Ramos (cell line): Measurements from ENCODE around the gene IL15.
"Not testable (repeated sequence)": the region's sequence is repeated elsewhere in the genome, so short reads cannot be mapped to it uniquely, and the experiment has no call there.

Experiments used
- in situ Hi-C: fragments of 300-500 bp; cut with MboI; formaldehyde crosslinking; loops from one replicate; pipeline ENCODE4 v1.14.3; 2022; ENCODE audit warnings: low sequenced_read_pairs; ENCODE audit not compliant: unreplicated experiment

IL15 gene

DNA sequence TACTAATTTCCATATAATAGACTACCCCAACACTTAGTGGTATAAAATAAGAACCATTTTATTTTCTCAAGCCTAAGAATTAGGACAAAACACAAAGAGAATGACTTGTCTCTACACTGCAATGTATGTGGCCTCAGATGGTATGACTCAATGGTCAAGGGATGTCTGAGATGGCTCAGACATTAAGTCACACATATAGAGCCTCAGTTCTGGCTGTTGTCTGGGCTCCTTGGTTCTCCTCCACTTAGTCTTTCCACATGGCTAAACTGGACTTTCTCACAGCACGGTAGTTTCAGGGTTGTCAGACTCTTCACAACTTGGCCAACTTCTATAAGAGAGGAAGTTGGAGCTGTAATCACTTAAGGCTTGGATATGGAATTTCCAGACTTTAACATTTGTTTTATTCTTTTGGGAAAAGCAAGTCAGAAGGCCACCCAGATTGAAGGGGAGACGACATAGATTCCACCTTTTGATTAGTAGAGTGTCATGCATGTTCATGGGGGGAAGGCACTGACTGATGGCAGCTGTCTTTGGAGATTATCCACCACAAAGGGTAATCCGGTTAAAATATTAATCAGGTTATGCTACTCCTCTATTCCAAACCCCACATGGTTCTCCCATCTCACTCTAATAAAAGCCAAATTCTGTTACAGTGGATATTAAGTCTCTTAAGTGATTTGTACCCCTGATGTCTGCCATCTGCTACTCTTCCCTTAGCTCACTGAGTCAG, 9.4 kb downstream of the IL15 start:
- in situ Hi-C loops = no loop called here

DNA sequence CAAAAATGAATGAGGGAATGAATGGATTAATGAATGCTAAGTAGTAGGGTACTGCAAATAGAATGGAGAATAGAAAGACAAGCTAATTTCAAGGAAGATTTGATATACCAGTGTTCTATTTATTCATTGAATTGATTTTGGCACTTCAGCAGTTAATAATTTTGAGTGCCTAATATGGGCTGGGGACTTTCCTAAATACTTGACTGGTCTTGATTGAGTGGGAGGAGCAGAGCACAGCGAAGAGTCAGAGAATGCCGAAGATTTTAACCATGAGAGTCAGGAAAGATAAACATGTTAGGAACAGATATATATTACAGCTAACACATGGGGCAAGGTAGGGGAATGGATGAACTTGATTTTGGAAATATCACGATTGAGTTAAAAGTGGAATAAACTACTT, 10.6 kb downstream of the IL15 start:
- in situ Hi-C loops = no loop called here

DNA sequence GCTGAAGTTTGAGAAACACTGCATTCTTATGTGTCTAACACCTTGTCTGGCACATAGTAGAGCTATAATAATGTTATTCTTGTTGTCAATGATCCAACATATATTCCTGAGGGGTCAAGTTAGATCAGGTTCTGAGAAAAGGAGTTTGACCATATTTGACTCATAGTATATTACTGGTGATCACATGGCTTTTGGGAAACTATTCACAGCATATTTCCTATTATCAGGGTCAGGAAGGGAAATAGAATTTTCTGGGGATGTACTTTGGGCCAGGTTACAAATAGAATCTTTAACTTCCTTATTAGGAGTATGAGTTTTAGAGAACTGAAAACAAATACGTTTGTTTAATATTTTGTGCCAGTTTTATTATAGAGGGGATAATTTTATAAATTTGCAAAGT, 11.6 kb downstream of the IL15 start:
- in situ Hi-C loops = no loop called here

DNA sequence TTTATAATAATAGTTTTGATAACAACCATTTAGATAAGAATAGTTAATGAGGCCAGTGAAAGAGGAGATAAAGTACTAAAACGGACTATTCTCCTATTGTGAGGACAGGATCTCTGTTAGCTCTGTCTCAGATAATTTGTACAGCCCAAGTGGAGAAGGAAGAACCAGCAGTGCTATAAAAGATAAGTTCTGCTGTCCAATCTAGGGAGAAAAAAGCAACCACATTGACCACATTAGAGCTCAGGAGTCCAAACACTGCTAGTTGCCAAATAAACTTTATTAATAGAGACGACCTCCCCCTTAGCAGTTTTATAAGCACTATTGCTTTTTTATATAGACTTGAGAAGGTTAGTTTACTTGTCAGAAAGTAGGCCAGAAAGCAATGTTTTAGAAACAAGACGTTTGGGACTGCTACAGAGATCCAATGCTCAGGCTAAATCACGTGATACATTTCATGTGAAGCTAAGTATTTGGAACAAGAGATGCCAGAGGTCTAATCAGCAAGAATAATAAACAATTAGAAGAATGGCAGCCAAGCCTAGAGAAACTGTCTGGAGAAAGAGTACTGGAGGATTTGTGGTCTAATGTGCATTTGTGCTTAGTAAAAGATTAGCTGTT, 15.9 kb downstream of the IL15 start:
- in situ Hi-C loops = no loop called here

DNA sequence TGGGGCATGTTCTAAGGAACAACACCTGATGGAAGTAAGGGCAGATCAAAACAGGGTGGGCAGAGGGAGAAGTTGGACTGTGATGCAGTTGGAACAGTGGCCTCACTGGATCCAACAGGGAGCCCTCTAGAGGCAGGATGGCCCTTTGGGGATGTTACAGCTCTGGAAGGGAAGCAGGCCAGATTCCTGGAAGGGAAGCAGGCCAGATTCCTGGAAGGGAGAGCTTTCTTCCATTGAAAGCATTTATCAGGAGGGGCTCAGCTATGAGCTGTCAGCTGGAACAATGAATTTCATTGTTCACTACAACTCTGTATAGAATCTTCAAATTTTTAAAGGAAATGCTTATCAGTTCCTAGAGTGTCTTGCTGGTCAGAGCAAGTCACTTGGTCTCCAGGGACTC, 17.7 kb downstream of the IL15 start:
- in situ Hi-C loops = no loop called here

- in situ Hi-C loops = no loop called here
These were observed 19.6 kb downstream of the IL15 start for GRCh38 chr4:141656031-141656430.

- in situ Hi-C loops = no loop called here
These were observed 21.3 kb downstream of the IL15 start for GRCh38 chr4:141657550-141658250.

DNA sequence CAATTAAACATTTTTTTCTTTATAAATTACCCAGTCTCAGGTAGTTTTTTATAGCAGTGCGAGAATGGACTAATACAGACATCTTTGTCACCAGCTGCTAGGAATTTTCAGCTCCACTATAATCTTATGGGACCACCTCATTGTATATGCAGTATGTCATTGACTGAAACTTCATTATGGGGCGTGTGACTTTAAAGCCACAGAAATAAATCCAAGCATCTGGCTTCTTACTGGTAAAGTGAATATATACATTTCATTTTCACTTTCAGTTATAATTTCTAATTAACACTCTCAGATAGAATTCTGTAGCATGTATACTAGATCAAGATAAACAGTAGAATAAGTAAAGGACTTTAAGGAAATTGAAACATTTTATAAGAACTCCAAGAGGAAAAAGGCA, 21.9 kb downstream of the IL15 start:
- in situ Hi-C loops = no loop called here

DNA sequence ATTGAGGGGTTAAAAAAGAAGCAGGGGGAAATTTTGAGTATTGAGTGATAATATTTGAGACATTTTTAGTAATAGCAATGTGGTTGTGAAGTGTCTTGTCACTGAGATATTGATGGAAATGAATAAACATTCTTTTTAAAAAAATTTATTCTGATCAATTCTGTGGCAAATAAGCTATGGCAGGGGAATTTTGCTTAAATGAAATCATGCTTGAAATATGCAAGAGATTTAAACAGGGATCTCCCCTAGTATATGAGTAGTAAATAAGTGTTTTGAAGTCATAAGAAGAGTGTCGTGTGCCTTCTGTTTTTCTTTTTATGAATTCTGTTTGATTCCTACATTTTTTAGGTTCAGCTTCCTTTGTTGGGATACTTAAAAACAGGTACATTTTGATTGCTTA, 23.2 kb downstream of the IL15 start:
- in situ Hi-C loops = no loop called here

DNA sequence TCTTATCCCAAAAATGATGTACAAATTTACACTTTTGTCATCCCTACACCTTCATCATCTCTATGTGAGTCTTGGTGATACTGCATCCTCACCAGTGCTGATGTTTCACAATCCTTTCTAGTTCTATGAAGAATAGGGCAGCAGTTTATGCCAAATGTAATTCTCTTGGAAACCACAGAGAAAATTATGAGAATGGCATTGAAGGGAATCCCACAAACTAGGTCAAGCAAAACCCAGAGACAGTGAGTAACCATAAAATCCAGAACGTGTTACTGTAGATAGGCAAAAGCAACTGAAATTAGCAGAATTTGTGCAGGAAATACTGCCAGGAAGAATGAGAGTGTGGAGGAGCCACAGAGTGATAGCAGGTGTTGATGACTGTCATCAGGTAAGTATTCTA, 24.5 kb downstream of the IL15 start:
- in situ Hi-C loops = no loop called here

- in situ Hi-C loops = no loop called here
These were observed 32.0 kb downstream of the IL15 start for GRCh38 chr4:141668200-141668910.

DNA sequence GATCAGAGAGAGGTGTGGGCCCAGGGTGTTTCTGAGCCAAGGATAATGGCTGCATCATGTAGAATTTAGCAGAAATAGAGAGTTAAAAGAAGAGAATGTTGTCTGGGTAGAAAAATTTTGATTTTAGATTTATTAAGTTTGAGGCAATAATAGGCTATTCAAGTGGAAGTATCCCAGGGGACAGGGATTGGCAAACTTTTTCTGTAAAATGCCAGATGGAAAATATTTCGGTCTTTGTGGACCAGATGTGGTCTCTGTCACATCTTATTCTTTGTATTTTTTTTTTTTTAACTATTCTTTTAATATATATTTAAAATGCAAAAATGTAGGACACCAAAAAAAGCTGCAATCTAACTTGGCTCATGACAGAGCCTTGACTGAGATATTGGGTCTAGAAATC, 33.1 kb downstream of the IL15 start:
- in situ Hi-C loops = no loop called here

DNA sequence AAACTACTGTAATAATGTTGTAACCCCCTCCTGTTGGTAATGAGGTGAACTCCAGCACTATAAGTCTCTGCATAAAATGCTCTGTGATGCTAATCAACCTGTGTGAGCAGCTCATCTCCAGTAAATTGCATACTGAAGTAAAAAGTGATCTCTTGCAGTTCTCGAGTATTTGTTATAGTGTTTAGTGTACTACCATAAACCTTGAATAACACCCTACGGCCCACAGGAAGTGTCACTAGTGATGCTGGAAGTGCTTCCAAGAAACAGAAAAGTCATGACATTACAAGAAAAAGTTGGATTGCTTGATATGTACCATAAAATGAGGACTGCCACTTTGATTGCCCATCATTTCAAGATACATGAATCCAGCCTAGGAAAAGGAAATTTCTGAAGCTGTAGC, 39.0 kb downstream of the IL15 start:
- in situ Hi-C loops = no loop called here

DNA sequence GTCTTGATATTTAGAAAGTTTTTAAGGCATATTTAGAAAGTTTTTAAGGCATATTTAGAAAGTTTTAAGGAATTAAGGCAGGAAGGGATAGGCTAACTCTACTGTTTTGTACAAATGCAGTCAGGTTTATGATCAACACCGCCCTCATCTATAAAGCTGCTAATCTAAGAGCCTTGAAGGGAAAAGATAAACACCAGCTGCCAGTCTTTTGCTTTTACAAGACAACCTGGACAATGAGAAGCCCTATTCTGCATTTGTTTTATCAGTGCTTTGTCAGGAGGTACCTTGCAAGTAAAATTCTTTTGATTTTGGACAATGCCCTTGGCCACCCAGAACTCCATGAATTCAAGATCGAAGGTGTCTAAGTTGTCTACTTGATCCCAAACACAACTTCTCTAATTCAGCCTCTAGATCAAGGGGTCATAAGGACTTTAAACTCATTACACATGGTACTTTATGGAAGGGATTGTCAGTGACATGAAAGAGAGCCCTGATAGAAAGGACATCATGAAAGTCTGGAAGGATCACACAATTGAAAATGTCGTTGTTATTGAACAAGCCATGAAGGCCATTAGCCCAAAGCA, 39.8 kb downstream of the IL15 start:
- in situ Hi-C loops = no loop called here

DNA sequence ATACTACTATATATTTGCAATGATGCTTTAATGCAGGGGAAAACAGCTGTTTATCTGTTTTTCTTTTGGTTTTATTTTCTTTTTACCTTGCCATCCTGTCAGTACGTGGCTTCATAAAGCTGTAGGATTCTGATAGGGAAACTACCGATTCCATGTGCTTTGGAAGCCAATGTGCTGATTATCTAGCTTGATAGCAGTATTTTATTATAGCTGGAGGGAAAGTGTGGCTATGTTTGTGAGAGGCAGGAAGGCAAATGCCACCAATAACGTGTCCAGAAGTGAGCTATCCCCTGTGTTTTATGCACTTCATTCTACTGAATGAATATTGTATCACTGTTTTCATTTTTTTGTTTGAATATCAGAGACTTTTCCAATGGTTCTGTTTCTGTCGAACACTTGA, 43.7 kb downstream of the IL15 start:
- in situ Hi-C loops = no loop called here

- in situ Hi-C loops = no loop called here
These were observed 48.4 kb downstream of the IL15 start for GRCh38 chr4:141684785-141685184.

- in situ Hi-C loops = no loop called here
These were observed 49.9 kb downstream of the IL15 start for GRCh38 chr4:141686146-141686775.

- in situ Hi-C loops = no loop called here
These were observed 50.5 kb downstream of the IL15 start for GRCh38 chr4:141686879-141687278.

DNA sequence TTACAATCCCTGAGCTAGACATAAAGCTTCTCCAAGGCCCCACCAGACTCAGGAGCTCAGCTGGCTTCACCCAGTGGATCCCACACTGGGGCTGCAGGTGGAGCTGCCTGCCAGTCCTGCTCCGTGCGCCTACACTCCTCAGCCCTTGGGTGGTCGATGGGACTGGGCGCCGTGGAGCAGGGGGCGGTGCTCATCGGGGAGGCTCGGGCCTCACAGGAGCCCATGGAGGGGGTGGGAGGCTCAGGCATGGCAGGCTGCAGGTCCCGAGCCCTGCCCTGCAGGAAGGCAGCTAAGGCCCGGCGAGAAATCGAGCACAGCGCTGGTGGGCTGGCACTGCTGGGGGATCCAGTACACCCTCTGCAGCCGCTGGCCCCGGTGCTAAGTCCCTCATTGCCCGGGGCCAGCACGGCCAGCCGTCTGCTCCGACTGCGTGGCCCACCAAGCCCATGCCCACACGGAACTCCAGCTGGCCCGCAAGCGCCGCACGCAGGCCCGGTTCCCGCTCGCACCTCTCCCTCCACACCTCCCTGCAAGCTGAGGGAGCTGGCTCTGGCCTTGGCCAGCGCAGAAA, 53.4 kb downstream of the IL15 start:
- in situ Hi-C loops = not testable (repeated sequence)

GRCh38 chr4:141691247-141691646, 54.9 kb downstream of the IL15 start:
- in situ Hi-C loops = not testable (repeated sequence)
